GM23338 (cell line): Measurements from ENCODE around the gene CARMIL1. TPM values are rescaled to one million over a fixed set of nuclear protein-coding genes. Genes with fewer than 3 reads are reported as not detected.

Experiments used
- ATAC-seq: fragments of 200-7000 bp; cut with Tn5 transposase; 3 replicates; pipeline ENCODE4 v1.9.1; 2020
- DNase-seq: peaks from one replicate; pipeline ENCODE4 v3.0.0-alpha.2; 2015; ENCODE audit warnings: low spot score
- H2AFZ ChIP-seq: fragments of 200-600 bp; sonication (generic); 2 replicates; pipeline ENCODE4 v1.8.0; 2016; ENCODE audit warnings: antibody characterized with exemption, mild to moderate bottlenecking, moderate library complexity
- H3F3A ChIP-seq: fragments of 200-600 bp; sonication (generic); replicated peaks from 2 replicates; pipeline ENCODE4 v1.8.0; 2017; ENCODE audit warnings: antibody characterized with exemption, mixed run types, low read depth
- H3K27ac ChIP-seq: fragments of 200-600 bp; sonication (generic); 2 replicates; pipeline ENCODE4 v1.6.1; 2016; ENCODE audit warnings: low read depth
- H3K27me3 ChIP-seq: fragments of 200-600 bp; sonication (generic); 2 replicates; pipeline ENCODE4 v1.8.0; 2016; ENCODE audit warnings: mild to moderate bottlenecking, mixed run types, moderate library complexity; ENCODE audit not compliant: insufficient read depth
- H3K36me3 ChIP-seq: fragments of 200-600 bp; sonication (generic); 2 replicates; pipeline ENCODE4 v1.8.0; 2016; ENCODE audit warnings: mild to moderate bottlenecking; ENCODE audit not compliant: insufficient read depth
- H3K4me1 ChIP-seq: fragments of 200-600 bp; sonication (generic); 2 replicates; pipeline ENCODE4 v1.8.0; 2016; ENCODE audit warnings: mild to moderate bottlenecking, moderate library complexity; ENCODE audit not compliant: insufficient read depth
- H3K4me2 ChIP-seq: fragments of 200-600 bp; sonication (generic); 2 replicates; pipeline ENCODE4 v1.7.1; 2017; ENCODE audit warnings: mixed run types
- H3K4me3 ChIP-seq: fragments of 200-600 bp; sonication (generic); 2 replicates; pipeline ENCODE4 v1.6.1; 2016; ENCODE audit warnings: mixed run types
- H3K79me2 ChIP-seq: fragments of 200-600 bp; sonication (generic); replicated peaks from 2 replicates; pipeline ENCODE4 v1.8.0; 2017; ENCODE audit warnings: mild to moderate bottlenecking; ENCODE audit not compliant: insufficient read depth
- H3K9me2 ChIP-seq: fragments of 200-600 bp; sonication (generic); 2 replicates; pipeline ENCODE4 v1.8.0; 2017; ENCODE audit not compliant: insufficient read depth
- H4K20me1 ChIP-seq: fragments of 200-600 bp; sonication (generic); replicated peaks from 2 replicates; pipeline ENCODE4 v1.8.0; 2017; ENCODE audit warnings: mild to moderate bottlenecking; ENCODE audit not compliant: insufficient read depth
- H3K27ac Mint-ChIP-seq: 2 replicates; pipeline ENCODE4 v1.8.0; 2020; ENCODE audit warnings: inconsistent platforms, mild to moderate bottlenecking, moderate library complexity, mixed read lengths
- H3K27me3 Mint-ChIP-seq: 3 replicates; pipeline ENCODE4 v1.8.0; 2022; ENCODE audit warnings: low read depth, mild to moderate bottlenecking, moderate library complexity, mixed read lengths, inconsistent platforms; ENCODE audit not compliant: insufficient read depth, poor library complexity
- H3K36me3 Mint-ChIP-seq: 3 replicates; pipeline ENCODE4 v1.8.0; 2021; ENCODE audit warnings: low read depth, mild to moderate bottlenecking, inconsistent platforms, moderate library complexity, mixed read lengths
- H3K4me1 Mint-ChIP-seq: 3 replicates; pipeline ENCODE4 v1.8.0; 2020; ENCODE audit warnings: mild to moderate bottlenecking, inconsistent platforms, mixed read lengths
- H3K4me3 Mint-ChIP-seq: 3 replicates; pipeline ENCODE4 v1.8.0; 2021; ENCODE audit warnings: moderate library complexity, mild to moderate bottlenecking, inconsistent platforms, mixed read lengths
- H3K9me3 Mint-ChIP-seq: 3 replicates; pipeline ENCODE4 v1.8.0; 2020; ENCODE audit warnings: moderate library complexity, mild to moderate bottlenecking, inconsistent platforms, mixed read lengths
- CREB1 ChIP-seq: fragments of 250-450 bp; sonication (Bioruptor Pico); IDR thresholded peaks from 2 replicates; pipeline ENCODE4 v1.5.0; 2020; ENCODE audit warnings: low read depth, mild to moderate bottlenecking, moderate library complexity
- EZH2 ChIP-seq: fragments of 200-600 bp; sonication (generic); IDR thresholded peaks from one replicate; pipeline ENCODE4 v1.8.0; 2017; ENCODE audit warnings: antibody characterized with exemption, mild to moderate bottlenecking, low read depth; ENCODE audit not compliant: unreplicated experiment
- EZH2phosphoT487 ChIP-seq: fragments of 200-600 bp; sonication (generic); IDR thresholded peaks from one replicate; pipeline ENCODE4 v1.8.1; 2018; ENCODE audit warnings: antibody characterized with exemption; ENCODE audit not compliant: unreplicated experiment
- JUNB ChIP-seq: IDR thresholded peaks from one replicate; pipeline ENCODE4 v1.6.1; 2016; ENCODE audit warnings: antibody characterized with exemption; ENCODE audit not compliant: unreplicated experiment
- NANOG ChIP-seq: IDR thresholded peaks from 2 replicates; pipeline ENCODE4 v1.6.1; 2016; ENCODE audit warnings: antibody characterized with exemption, borderline replicate concordance
- POLR2AphosphoS5 ChIP-seq: IDR thresholded peaks from 2 replicates; pipeline ENCODE4 v1.6.1; 2016; ENCODE audit warnings: antibody characterized with exemption, low read depth
- STAT1 ChIP-seq: IDR thresholded peaks from one replicate; pipeline ENCODE4 v1.6.1; 2016; ENCODE audit warnings: antibody characterized with exemption; ENCODE audit not compliant: unreplicated experiment
- ZNF114 ChIP-seq: fragments of 250-450 bp; sonication (Bioruptor Pico); IDR thresholded peaks from 2 replicates; pipeline ENCODE4 v1.5.0; 2020; ENCODE audit warnings: mild to moderate bottlenecking, moderate library complexity
- ZNF331 ChIP-seq: fragments of 250-450 bp; sonication (Bioruptor Pico); IDR thresholded peaks from 2 replicates; pipeline ENCODE4 v1.5.0; 2020; ENCODE audit warnings: low read depth, mild to moderate bottlenecking, moderate library complexity
- polyA plus RNA-seq: library from polyadenylated mRNA; unstranded; fragments of >200 nt; fragmentation: Nextera tagmentation; extraction: Ambion mirVana; gene quantifications from 2 replicates; pipeline ENCODE4 v1.2.1, GENCODE V29; 2016
- total RNA-seq: library from RNA; depleted of rRNA; stranded (reverse); fragments of >200 nt; shearing (Covaris generic); gene quantifications from 2 replicates; pipeline ENCODE4 v1.2.3, GENCODE V29; 2014
- TF ChIP-seq, protein P1 (sequence below): fragments of 250-450 bp; sonication (Bioruptor Pico); IDR thresholded peaks from 2 replicates; pipeline ENCODE4 v1.5.0; 2020; ENCODE audit warnings: mild to moderate bottlenecking, moderate library complexity
- TF ChIP-seq, protein P2 (sequence below), 2 experiments: fragments of 200-600 bp in 1 of 2; sonication (generic) in 1 of 2; conservative IDR thresholded peaks; 2 replicates each; pipeline versions ENCODE4 v1.5.1 to v1.6.1; 2016 to 2017; ENCODE audit warnings: antibody characterized with exemption in 2 of 2, low read depth in 2 of 2, mild to moderate bottlenecking in 2 of 2, moderate library complexity in 1 of 2
- TF ChIP-seq, protein P3 (sequence below): IDR thresholded peaks from 2 replicates; pipeline ENCODE4 v1.6.1; 2016; ENCODE audit warnings: antibody characterized with exemption

Gene CARMIL1
- total and polyA plus RNA-seq, 2 experiments from 2014 or later: 43.2 to 66.9 TPM

DNA sequence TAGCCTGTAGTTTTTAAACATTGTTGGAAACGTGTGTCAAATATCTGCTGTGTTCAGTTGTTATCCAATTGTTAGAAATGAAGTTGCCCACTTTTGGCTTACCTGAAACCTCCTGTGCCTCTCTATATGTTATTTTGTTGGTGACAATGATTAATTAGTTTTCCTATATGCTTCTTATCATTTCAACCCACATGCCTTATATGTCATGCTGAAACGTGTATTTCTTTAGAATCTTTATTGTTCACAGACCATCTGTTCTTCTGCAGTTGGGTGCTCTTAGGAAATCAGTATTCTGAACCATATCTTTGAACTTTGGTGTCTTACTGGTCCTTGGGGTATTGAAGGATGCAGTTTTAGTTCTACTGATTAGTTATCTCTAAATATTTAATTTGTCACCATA, 281.7 kb downstream of the CARMIL1 start:
- Mint-ChIP-seq H3K27me3 (peaks cover 3% of the 10 kb centered on the region), H3K4me1 (peaks cover 7% of the 10 kb centered on the region; the same call in 2 of the 3 replicates), H3K4me3 (no peak overlapping the region), H3K9me3 (no peaks in the 10 kb centered on the region), H3K36me3 (peaks cover under 1% of the 10 kb centered on the region; the same call in 2 of the 3 replicates), H3K27ac (no peak overlapping the region)
- Histone ChIP-seq H3K4me2 (no peak overlapping the region), H2AFZ (no peak overlapping the region), H3K27ac (no peak overlapping the region), H4K20me1 (no peaks in the 10 kb centered on the region), H3K9me2 (no peaks in the 10 kb centered on the region; the same call in 1 of the 2 replicates), H3K27me3 (no peaks in the 10 kb centered on the region), H3K36me3 (no peaks in the 10 kb centered on the region), H3K79me2 (no peaks in the 10 kb centered on the region), H3F3A (no peaks in the 10 kb centered on the region), H3K4me3 (no peak overlapping the region), H3K4me1 (no peaks in the 10 kb centered on the region)
- no peak for ATAC-seq
- no peak for DNase-seq
- TF ChIP-seq STAT1: no peak

DNA sequence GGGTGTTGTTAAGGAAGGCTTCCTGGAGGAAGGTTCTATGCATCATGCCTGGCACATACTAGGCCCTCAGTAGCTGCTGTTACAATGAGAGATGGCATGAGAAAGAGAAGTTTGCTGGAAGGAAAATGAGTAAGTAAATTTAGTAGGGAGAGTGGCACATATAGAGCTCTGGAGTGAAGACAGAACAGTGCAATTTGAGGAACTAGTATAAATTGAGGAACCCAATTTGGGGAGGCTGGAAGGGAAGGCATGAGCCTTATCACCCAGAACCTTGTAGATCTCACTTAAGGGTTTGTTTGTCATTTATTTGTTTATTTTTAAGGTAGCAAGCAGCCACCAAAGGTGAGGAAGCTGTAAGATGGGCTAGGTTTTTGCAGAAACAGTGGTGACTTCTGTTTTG, 285.8 kb downstream of the CARMIL1 start:
- H4K20me1 ChIP-seq: no peaks in the 10 kb centered on the region
- H3K27me3 ChIP-seq: no peaks in the 10 kb centered on the region
- Mint-ChIP-seq H3K9me3 (no peaks in the 10 kb centered on the region), H3K36me3 (peaks cover 2% of the 10 kb centered on the region; the same call in 1 of the 3 replicates), H3K4me3 (no peak overlapping the region), H3K4me1 (no peaks in the 10 kb centered on the region), H3K27me3 (peaks cover 3% of the 10 kb centered on the region), H3K27ac (no peak overlapping the region)
- no peak overlapping the region for H3K4me2 ChIP-seq
- TF ChIP-seq STAT1 (no peak), CREB1 (CRISPR knock-in tag) (no peak), EZH2 (no peak), POLR2AphosphoS5 (no peak), ZNF331 (CRISPR knock-in tag) (no peak), NANOG (no peak), EZH2phosphoT487 (no peak), ZNF114 (CRISPR knock-in tag) (no peak), JUNB (no peak)
- TF ChIP-seq, protein P1, sequence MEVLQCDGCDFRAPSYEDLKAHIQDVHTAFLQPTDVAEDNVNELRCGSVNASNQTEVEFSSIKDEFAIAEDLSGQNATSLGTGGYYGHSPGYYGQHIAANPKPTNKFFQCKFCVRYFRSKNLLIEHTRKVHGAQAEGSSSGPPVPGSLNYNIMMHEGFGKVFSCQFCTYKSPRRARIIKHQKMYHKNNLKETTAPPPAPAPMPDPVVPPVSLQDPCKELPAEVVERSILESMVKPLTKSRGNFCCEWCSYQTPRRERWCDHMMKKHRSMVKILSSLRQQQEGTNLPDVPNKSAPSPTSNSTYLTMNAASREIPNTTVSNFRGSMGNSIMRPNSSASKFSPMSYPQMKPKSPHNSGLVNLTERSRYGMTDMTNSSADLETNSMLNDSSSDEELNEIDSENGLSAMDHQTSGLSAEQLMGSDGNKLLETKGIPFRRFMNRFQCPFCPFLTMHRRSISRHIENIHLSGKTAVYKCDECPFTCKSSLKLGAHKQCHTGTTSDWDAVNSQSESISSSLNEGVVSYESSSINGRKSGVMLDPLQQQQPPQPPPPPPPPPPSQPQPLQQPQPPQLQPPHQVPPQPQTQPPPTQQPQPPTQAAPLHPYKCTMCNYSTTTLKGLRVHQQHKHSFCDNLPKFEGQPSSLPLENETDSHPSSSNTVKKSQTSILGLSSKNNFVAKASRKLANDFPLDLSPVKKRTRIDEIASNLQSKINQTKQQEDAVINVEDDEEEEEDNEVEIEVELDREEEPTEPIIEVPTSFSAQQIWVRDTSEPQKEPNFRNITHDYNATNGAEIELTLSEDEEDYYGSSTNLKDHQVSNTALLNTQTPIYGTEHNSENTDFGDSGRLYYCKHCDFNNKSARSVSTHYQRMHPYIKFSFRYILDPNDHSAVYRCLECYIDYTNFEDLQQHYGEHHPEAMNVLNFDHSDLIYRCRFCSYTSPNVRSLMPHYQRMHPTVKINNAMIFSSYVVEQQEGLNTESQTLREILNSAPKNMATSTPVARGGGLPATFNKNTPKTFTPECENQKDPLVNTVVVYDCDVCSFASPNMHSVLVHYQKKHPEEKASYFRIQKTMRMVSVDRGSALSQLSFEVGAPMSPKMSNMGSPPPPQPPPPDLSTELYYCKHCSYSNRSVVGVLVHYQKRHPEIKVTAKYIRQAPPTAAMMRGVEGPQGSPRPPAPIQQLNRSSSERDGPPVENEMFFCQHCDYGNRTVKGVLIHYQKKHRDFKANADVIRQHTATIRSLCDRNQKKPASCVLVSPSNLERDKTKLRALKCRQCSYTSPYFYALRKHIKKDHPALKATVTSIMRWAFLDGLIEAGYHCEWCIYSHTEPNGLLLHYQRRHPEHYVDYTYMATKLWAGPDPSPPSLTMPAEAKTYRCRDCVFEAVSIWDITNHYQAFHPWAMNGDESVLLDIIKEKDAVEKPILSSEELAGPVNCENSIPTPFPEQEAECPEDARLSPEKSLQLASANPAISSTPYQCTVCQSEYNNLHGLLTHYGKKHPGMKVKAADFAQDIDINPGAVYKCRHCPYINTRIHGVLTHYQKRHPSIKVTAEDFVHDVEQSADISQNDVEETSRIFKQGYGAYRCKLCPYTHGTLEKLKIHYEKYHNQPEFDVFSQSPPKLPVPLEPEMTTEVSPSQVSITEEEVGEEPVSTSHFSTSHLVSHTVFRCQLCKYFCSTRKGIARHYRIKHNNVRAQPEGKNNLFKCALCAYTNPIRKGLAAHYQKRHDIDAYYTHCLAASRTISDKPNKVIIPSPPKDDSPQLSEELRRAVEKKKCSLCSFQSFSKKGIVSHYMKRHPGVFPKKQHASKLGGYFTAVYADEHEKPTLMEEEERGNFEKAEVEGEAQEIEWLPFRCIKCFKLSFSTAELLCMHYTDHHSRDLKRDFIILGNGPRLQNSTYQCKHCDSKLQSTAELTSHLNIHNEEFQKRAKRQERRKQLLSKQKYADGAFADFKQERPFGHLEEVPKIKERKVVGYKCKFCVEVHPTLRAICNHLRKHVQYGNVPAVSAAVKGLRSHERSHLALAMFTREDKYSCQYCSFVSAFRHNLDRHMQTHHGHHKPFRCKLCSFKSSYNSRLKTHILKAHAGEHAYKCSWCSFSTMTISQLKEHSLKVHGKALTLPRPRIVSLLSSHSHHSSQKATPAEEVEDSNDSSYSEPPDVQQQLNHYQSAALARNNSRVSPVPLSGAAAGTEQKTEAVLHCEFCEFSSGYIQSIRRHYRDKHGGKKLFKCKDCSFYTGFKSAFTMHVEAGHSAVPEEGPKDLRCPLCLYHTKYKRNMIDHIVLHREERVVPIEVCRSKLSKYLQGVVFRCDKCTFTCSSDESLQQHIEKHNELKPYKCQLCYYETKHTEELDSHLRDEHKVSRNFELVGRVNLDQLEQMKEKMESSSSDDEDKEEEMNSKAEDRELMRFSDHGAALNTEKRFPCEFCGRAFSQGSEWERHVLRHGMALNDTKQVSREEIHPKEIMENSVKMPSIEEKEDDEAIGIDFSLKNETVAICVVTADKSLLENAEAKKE: no peak
- TF ChIP-seq, protein P2, sequence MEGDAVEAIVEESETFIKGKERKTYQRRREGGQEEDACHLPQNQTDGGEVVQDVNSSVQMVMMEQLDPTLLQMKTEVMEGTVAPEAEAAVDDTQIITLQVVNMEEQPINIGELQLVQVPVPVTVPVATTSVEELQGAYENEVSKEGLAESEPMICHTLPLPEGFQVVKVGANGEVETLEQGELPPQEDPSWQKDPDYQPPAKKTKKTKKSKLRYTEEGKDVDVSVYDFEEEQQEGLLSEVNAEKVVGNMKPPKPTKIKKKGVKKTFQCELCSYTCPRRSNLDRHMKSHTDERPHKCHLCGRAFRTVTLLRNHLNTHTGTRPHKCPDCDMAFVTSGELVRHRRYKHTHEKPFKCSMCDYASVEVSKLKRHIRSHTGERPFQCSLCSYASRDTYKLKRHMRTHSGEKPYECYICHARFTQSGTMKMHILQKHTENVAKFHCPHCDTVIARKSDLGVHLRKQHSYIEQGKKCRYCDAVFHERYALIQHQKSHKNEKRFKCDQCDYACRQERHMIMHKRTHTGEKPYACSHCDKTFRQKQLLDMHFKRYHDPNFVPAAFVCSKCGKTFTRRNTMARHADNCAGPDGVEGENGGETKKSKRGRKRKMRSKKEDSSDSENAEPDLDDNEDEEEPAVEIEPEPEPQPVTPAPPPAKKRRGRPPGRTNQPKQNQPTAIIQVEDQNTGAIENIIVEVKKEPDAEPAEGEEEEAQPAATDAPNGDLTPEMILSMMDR (conservative IDR thresholded peaks at IDR 0.05; ENCODE audit: low read depth in 2 of 2): no peak
- TF ChIP-seq, protein P3, sequence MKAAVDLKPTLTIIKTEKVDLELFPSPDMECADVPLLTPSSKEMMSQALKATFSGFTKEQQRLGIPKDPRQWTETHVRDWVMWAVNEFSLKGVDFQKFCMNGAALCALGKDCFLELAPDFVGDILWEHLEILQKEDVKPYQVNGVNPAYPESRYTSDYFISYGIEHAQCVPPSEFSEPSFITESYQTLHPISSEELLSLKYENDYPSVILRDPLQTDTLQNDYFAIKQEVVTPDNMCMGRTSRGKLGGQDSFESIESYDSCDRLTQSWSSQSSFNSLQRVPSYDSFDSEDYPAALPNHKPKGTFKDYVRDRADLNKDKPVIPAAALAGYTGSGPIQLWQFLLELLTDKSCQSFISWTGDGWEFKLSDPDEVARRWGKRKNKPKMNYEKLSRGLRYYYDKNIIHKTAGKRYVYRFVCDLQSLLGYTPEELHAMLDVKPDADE: no peak
- ATAC-seq: no peak
- no peak overlapping the region for H3K27ac ChIP-seq
- H3K4me3 ChIP-seq: no peak overlapping the region
- no peaks in the 10 kb centered on the region for H3F3A ChIP-seq
- H3K36me3 ChIP-seq: no peaks in the 10 kb centered on the region
- no peak overlapping the region for H2AFZ ChIP-seq
- no peaks in the 10 kb centered on the region for H3K4me1 ChIP-seq
- H3K79me2 ChIP-seq: no peaks in the 10 kb centered on the region
- H3K9me2 ChIP-seq: no peaks in the 10 kb centered on the region; the same call in 1 of the 2 replicates
- DNase-seq: no peak
